HG03469 (cell line): ENCODE results near the gene VPS35L.

ENCODE experiments used
- ATAC-seq: cut with Tn5 transposase; IDR thresholded peaks from one replicate; pipeline ENCODE4 v1.9.1; 2021; ENCODE audit warnings: mild to moderate bottlenecking, moderate library complexity, moderate number of reproducible peaks; ENCODE audit not compliant: unreplicated experiment

Gene VPS35L

GRCh38 chr16:19737306-19738038, 182.0 kb downstream of the VPS35L start:
- no peak for ATAC-seq

- ATAC-seq = no peak
Observed at GRCh38 chr16:19741354-19741753, 185.9 kb downstream of the VPS35L start.

GRCh38 chr16:19743816-19744159, 188.3 kb downstream of the VPS35L start:
- ATAC-seq = no peak

- ATAC-seq = no peak
Observed at GRCh38 chr16:19744670-19745069, 189.2 kb downstream of the VPS35L start.

GRCh38 chr16:19745286-19746010, 189.9 kb downstream of the VPS35L start:
- ATAC-seq = no peak

- ATAC-seq = no peak
Observed at GRCh38 chr16:19746561-19746960, 191.1 kb downstream of the VPS35L start.

GRCh38 chr16:19748389-19749168, 193.1 kb downstream of the VPS35L start:
- no peak for ATAC-seq

GRCh38 chr16:19749571-19750080, 194.1 kb downstream of the VPS35L start:
- ATAC-seq = no peak
